ENCODE results near the gene GGT1. TPM values are rescaled to one million over a fixed set of nuclear protein-coding genes. Genes with fewer than 3 reads are reported as not detected.
A peak's percentile ranks its signal among the peaks of the same experiment; 100 is the strongest.
"Not testable (repeated sequence)": the region's sequence is repeated elsewhere in the genome, so short reads cannot be mapped to it uniquely, and the experiment has no call there.

Gene GGT1
- total RNA-seq (2014; rRNA removed; shearing (Covaris generic)) = 3.8 and 4.9 TPM in 2 replicates
- polyA plus RNA-seq (2015; cell fraction: cytosol; rRNA removed) = 10.8 and 16.1 TPM in 2 replicates
- 13.8 and 15.3 TPM in 2 replicates for polyA plus RNA-seq (2015; cell fraction: nucleus; rRNA removed)

DNA sequence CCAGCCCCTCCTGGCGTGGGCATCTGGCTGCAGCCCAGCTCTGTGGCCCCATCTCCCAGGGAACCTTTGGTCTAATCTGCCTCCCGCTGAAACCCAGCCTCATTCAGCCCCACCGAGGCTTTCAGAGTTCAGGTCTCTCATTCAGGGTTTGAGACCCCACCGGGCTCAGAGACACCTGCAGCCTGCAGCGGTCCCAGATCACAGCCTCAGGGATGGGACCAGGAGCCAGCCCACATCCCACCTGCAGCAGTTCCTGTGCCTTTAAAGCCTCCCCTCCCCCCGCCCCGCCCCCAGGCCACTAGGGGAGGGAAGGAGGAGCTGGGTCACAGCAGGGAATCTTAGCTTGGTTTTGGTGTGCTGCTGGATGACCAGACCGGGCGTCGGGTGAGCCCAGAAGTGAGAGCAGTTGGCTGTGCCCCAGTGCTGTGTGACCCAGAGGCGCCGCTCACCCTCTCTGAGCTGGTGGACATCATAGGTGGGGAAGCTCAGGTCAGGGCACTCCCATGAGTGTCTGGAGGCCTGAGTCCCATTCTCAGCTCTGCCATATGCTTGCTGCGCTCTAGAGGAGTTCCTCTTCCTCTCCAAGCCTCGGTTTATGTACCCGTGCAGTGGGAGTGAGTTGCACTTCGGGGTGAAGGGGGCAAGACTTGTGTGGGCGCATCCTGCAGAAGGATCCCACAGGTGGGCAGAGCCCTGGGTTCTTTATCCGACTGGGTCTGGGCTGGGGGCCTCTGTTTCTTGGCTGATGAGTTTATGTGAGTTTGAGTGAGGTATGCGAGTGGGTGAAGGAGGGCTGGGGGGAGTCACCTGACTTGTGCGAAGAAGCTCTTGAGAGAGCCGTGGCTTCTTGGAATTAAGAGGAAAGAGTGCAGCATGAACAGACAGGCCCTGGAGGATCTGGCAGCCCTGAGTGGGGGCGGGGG, at the start of gene GGT1:
Gene GGT1, plus strand, starts transcription at position 347 of the 923 bp plus-strand sequence. CDS start 7,889 bp downstream, outside the sequence.
- DNase-seq (ENCODE audit: low read depth, low spot score); in situ Hi-C loops (cut with HindIII; ENCODE audit: low pct_unique_long_range_greater_than_20kb, low sequenced_read_pairs): not testable (repeated sequence)

DNA sequence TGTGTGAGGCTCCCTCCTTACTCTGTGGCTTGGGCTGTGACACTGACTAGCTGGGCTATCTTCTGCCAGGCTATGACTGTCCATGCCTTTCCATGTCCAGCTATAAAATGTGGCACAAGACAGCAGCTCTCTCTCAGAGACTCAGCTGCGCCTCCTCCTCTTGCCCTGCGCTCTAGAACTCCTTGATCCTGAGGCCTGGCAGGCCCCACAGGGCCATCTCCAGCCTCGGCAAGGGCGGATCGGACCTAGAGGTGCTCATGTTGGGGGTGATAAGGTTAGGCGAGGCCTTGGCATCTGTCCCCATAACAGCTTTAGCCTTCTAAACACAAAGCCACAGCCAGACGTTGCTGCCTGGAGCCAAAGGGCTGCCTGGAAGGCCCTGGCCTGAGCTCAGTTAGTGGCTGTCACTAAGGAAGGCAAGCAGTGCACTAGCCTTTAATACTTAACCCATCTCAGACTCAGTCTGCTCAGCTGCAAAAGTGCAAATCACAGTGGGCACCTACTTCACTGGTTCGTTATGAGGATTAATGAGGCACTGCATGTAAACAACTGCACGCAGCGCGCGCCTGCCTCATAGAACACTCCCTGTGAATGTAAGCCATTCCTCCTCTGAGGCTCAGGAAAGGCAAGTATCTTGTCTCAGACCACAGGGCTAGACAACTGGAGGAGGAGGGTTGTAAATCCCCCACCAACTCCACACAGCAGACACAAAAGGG, 49.2 kb upstream of the GGT1 start:
- no peak for DNase-seq (ENCODE audit: low read depth, low spot score)
- in situ Hi-C loops (cut with HindIII; ENCODE audit: low pct_unique_long_range_greater_than_20kb, low sequenced_read_pairs) = no loop called here

DNA sequence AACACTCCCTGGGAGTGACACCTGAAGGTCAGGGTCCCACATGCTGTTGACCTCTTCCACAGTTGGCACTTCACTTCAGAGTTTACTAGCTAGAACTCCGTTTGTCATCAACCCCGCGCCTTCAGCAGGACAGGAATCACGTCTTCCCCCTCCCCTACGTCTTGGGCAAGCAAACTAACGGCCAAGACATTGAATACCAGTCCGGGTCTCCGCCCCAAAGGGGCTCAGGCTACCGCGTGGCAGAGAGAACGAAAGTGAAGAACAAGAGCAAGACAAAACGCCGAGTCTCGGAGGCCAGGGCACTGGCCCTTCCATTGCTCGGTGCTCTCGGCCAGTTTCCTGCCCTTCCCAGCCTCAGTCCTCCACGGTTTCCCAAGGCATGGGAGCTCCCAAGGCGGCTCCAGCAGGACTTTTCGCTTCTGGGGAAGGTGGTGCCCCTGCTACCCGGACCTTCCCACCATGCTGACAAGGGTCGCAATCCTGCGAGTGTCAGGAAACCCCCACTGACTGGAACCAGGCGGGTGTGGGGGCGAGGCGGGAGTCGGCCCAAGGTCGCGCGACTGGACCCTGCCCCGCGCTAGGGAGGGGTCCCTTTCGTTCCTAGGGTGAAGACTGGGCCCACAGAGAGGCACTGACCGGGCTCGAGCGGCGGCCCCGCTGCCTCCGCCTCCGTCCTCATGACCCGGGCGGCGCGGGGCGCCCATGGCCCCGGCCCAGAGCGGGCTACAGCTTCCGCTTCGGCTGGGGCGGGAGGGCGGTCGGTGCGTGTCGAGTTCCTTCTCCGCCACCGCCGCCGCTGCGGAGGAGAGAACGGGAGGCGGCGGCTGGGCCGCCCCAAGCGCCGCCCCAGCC, 48.5 kb upstream of the GGT1 start, which contains the start of gene GUCD1:
Gene GUCD1, minus strand, starts transcription at position 826 of the 852 bp plus-strand sequence. Its CDS starts 147 bp downstream, at position 679.
- in situ Hi-C loops (cut with HindIII; ENCODE audit: low pct_unique_long_range_greater_than_20kb, low sequenced_read_pairs) = no loop called here

DNA sequence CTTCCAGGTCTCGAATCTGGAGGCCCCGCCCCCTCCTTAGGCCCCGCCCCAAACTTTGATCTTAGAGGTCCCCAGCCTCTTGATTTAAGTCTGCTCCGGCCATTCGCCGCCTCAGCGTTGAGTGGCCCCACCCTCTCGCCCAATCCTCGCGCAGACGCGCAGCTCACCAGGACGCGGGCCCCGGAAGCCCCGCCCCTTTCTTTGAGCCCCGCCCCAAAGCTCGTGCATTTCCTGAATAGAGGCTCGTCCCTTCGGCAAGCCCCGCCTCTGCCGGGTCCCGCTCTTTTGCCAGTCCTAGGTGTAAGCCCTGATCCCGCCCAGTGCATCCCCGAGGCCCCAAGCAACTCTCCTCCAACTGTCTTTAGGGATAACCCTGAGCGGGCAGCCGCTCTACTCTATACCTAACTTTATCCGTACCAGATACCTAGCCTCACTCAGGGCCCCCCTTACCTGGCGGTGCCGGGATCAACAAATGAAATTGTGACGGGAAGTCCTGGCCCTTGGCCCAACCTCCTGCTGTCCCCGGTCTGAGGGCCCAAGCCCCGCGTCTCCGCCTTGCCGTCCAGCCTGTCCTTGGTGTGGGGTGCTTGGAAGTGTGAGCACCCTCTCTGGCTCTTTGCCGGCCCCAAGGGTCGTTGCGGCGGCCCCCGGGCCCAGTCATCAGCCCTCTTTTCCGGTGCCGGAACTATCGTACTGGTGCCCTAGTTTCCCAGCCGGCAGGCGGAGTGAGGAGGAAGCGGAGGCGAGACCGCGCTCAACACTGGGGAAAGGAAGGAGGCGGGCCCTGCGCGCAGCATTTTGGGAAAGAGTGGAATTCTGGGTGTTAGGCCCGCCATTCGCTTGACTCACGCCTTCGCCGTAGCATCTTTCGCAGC, 47.6 kb upstream of the GGT1 start, which contains the start of gene SNRPD3:
Gene SNRPD3, plus strand, starts transcription at position 835 of the 875 bp plus-strand sequence. CDS start 1,676 bp downstream, outside the sequence.
- peak; percentile 99 for DNase-seq (ENCODE audit: low read depth, low spot score)
- in situ Hi-C loops (cut with HindIII; ENCODE audit: low pct_unique_long_range_greater_than_20kb, low sequenced_read_pairs) = no loop called here

More for the DNA sequence above, 48.5 kb upstream of the GGT1 start, which contains the start of gene GUCD1:
- peak; percentile 13 for DNase-seq (ENCODE audit: low read depth, low spot score)

- in situ Hi-C loops (cut with HindIII; ENCODE audit: low pct_unique_long_range_greater_than_20kb, low sequenced_read_pairs) = no loop called here
- DNase-seq (ENCODE audit: low read depth, low spot score) = no peak
Observed at GRCh38 chr22:24559471-24559870, 43.5 kb upstream of the GGT1 start.

DNA sequence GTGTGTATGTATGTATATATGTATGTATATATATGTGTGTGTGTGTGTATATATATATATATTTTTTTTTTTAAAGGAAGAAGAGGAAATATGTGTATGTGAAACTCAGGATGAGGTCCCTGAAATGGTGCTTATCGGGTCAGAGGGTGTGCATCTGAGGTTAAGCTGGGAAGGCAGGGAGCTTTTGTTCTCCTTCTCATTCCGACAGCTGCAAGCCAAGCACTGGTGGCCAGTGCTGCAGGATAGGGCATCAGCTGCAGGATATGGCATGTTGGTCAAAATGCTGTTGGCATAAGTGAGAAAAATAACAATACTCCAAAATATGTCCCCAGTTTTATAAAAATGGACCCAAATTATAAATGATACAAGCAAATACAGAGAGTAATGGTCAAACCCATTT, 39.7 kb upstream of the GGT1 start:
- in situ Hi-C loops (cut with HindIII; ENCODE audit: low pct_unique_long_range_greater_than_20kb, low sequenced_read_pairs) = no loop called here
- no peak for DNase-seq (ENCODE audit: low read depth, low spot score)

- DNase-seq (ENCODE audit: low read depth, low spot score) = no peak
- in situ Hi-C loops (cut with HindIII; ENCODE audit: low pct_unique_long_range_greater_than_20kb, low sequenced_read_pairs) = no loop called here
Observed at GRCh38 chr22:24564376-24565058, 38.5 kb upstream of the GGT1 start.

DNA sequence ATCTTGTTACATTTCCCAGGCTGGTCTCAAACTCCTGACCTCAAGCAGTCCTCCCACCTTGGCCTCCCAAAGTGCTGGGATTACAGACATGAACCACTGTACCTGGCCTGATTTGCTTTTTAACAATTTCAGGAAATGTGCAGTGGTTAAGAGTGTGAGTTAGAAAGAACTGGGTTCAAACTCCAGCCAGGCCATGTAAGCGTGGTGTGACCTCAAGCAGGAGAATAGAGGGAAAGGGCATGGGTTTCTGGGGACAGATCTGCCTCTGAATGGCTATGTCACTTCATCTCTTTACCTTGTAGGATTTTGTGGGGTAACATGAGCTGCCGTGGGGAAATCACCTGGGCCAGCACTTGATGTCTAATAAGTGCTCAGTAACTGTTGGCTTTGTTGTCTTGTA, 37.9 kb upstream of the GGT1 start:
- in situ Hi-C loops (cut with HindIII; ENCODE audit: low pct_unique_long_range_greater_than_20kb, low sequenced_read_pairs) = no loop called here
- DNase-seq (ENCODE audit: low read depth, low spot score) = no peak

DNA sequence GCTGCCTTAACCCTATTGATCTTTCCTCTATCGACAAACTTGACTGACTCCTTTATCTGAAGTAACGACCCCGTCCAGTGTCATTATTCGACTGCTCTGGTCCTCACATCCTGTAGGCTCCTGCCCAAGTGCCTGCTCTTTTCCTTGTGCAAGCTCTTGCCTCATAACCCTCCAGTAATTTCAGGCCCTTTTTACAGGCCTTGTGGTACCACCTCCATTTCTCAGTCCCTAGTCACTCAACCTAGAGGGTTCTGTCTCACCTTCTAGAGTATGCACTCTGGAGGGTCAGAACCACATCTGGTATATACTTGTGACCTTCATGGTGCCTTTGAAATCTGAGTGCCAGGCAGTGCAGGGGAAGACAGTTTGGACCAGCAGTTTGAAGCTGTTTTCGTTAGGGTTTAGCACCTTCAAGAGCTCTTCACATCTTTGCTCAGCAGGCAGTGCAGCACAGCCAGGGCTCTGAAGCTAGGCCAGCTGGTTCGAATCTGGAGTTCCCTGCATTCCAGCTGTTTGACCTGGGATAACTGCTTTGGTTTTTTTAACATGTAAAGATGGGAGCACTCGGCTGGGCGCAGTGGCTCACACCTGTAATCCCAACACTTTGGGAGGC, 36.0 kb upstream of the GGT1 start:
- in situ Hi-C loops (cut with HindIII; ENCODE audit: low pct_unique_long_range_greater_than_20kb, low sequenced_read_pairs) = no loop called here
- no peak for DNase-seq (ENCODE audit: low read depth, low spot score)

- DNase-seq (ENCODE audit: low read depth, low spot score) = no peak
- in situ Hi-C loops (cut with HindIII; ENCODE audit: low pct_unique_long_range_greater_than_20kb, low sequenced_read_pairs) = no loop called here
Observed at GRCh38 chr22:24567668-24568067, 35.3 kb upstream of the GGT1 start.

DNA sequence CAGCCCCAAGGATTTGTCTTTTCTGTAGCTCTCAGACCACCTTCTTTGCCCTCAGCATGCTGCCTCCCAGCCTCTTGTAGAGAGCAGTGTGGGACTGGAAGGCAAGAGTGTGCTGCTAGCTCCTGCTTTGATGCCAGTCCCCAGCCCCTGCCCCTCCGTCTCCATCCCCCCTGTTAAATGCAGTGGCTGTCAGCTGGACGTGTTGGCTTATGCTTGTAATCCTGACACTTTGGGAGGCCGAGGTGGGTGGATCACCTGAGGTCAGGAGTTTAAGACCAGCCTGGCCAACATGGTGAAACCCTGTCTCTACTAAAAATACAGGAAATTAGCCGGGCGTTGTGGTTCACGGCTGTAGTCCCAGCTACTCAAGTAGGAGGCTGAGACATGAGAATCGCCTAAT, 31.7 kb upstream of the GGT1 start:
- in situ Hi-C loops (cut with HindIII; ENCODE audit: low pct_unique_long_range_greater_than_20kb, low sequenced_read_pairs) = no loop called here
- DNase-seq (ENCODE audit: low read depth, low spot score) = no peak

GRCh38 chr22:24576778-24577177, 26.2 kb upstream of the GGT1 start:
- in situ Hi-C loops (cut with HindIII; ENCODE audit: low pct_unique_long_range_greater_than_20kb, low sequenced_read_pairs) = no loop called here
- no peak for DNase-seq (ENCODE audit: low read depth, low spot score)

GRCh38 chr22:24578355-24579257, 24.4 kb upstream of the GGT1 start:
- DNase-seq (ENCODE audit: low read depth, low spot score) = no peak
- in situ Hi-C loops (cut with HindIII; ENCODE audit: low pct_unique_long_range_greater_than_20kb, low sequenced_read_pairs) = no loop called here

DNA sequence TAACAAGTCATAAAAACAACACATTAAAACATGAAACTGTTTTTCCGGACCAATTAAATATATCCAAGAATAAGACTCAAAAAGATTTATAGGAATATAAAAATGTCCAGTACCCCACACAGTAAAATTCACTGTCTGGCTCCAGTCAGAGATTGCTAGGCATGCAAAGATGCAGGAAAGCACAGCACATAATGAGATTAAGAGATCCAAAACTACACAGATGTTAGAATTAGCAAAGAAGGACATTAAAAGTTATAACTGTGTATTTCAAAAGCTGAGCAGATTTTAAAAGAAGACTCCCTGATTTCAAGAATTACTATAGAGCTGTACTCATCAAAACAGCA, 23.8 kb upstream of the GGT1 start:
- DNase-seq (ENCODE audit: low read depth, low spot score) = no peak
- in situ Hi-C loops (cut with HindIII; ENCODE audit: low pct_unique_long_range_greater_than_20kb, low sequenced_read_pairs) = no loop called here

DNA sequence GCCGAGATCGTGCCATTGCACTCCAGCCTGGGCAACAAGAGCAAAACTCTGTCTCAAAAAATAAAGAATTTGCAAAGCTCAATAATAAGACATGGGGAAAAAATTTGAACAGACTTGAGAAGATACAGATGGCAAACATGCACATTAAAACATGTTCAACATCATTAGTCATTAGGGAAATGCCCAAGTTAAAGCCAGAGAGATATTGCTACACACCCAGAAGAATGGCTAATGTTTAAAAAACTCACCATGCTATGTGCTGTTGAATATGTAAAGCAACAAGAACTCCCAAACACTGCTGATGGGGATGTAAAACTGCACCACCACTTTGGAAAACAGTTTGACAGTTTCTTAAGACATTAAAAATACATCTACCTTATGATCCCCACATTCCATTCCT, 22.7 kb upstream of the GGT1 start:
- in situ Hi-C loops (cut with HindIII; ENCODE audit: low pct_unique_long_range_greater_than_20kb, low sequenced_read_pairs) = no loop called here
- DNase-seq (ENCODE audit: low read depth, low spot score) = no peak
